GM12878 (cell line): ENCODE results near the gene SINHCAF. TPM values are rescaled to one million over a fixed set of nuclear protein-coding genes. Genes with fewer than 3 reads are reported as not detected.

ENCODE experiments used
- CBX5 ChIP-seq: sonication (generic); IDR thresholded peaks from 2 replicates; pipeline ENCODE4 v1.6.1; 2016; ENCODE audit warnings: low read depth, moderate library complexity, mild to moderate bottlenecking, inconsistent platforms
- CHD1 ChIP-seq: IDR thresholded peaks from 2 replicates; pipeline ENCODE4 v1.6.1; 2012; ENCODE audit warnings: low read depth, low read length, improper control_type of control experiment
- ETV6 ChIP-seq, 2 experiments: fragments of 450-650 bp in 1 of 2; IDR thresholded peaks in 1 of 2; conservative IDR thresholded peaks in 1 of 2; 2 replicates each; pipeline ENCODE4 v1.6.1; 2014; ENCODE audit warnings: antibody characterized with exemption in 1 of 2, borderline replicate concordance in 1 of 2, low read depth in 1 of 2, mild to moderate bottlenecking in 1 of 2, moderate library complexity in 1 of 2
- LARP7 ChIP-seq: fragments of 450-650 bp; IDR thresholded peaks from 2 replicates; pipeline ENCODE4 v1.6.1; 2017; ENCODE audit warnings: mild to moderate bottlenecking
- NR2F1 ChIP-seq: fragments of 450-650 bp; conservative IDR thresholded peaks from 2 replicates; pipeline ENCODE4 v1.6.1; 2017; ENCODE audit warnings: mild to moderate bottlenecking
- PAX8 ChIP-seq: fragments of 450-650 bp; IDR thresholded peaks from 2 replicates; pipeline ENCODE4 v1.6.1; 2017; ENCODE audit warnings: mild to moderate bottlenecking, moderate library complexity
- SIN3A ChIP-seq: IDR thresholded peaks from 2 replicates; pipeline ENCODE4 v1.6.1; 2012; ENCODE audit warnings: low read depth, low read length, improper control_type of control experiment
- TCF12 ChIP-seq: IDR thresholded peaks from 2 replicates; pipeline ENCODE4 v1.6.1; 2011; ENCODE audit warnings: low read depth, mild to moderate bottlenecking, low read length
- USF2 ChIP-seq: IDR thresholded peaks from 2 replicates; pipeline ENCODE4 v1.6.1; 2011; ENCODE audit warnings: low read depth, low read length, improper control_type of control experiment, borderline replicate concordance
- YY1 ChIP-seq: IDR thresholded peaks from 2 replicates; pipeline ENCODE4 v1.6.1; 2011; ENCODE audit warnings: low read depth, mild to moderate bottlenecking, low read length
- polyA plus RNA-seq, 11 experiments: library from polyadenylated mRNA; depleted of rRNA in 4 of 11; unstranded in 6 of 11; stranded (reverse) in 5 of 11; fragments of >200 nt; fragmentation: Nextera tagmentation in 4 of 11; fragmentation: Illumina TruSeq in 1 of 11; extraction: Ambion mirVana in 4 of 11; extraction: Trizol in 1 of 11; gene quantifications; 1 replicate in 1 of 11; 2 replicates in 10 of 11; pipeline versions ENCODE4 v1.2.1 to v1.2.3, GENCODE V29; 2011 to 2016; ENCODE audit warnings: inconsistent platforms in 2 of 11, missing spikeins in 2 of 11, low read depth in 1 of 11
- total RNA-seq, 4 experiments: library from RNA; depleted of rRNA in 3 of 4; stranded (reverse); fragments of >200 nt in 3 of 4; fragmentation: Illumina TruSeq in 1 of 4; extraction: Trizol in 1 of 4; gene quantifications; 2 replicates each; pipeline versions ENCODE4 v1.2.1 to v1.2.3, GENCODE V29; 2013 to 2021
- TF ChIP-seq, protein P1 (sequence below), 3 experiments: IDR thresholded peaks in 2 of 3; conservative IDR thresholded peaks in 1 of 3; 2 replicates each; pipeline ENCODE4 v1.5.1; 2011; ENCODE audit warnings: low read depth in 3 of 3, low read length in 3 of 3, mild to moderate bottlenecking in 3 of 3, control low read depth in 2 of 3, moderate library complexity in 2 of 3, inconsistent platforms in 1 of 3, mixed read lengths in 1 of 3; ENCODE audit not compliant: control insufficient read depth in 2 of 3, insufficient read depth in 1 of 3; ENCODE audit errors: extremely low read depth in 1 of 3
- TF ChIP-seq, protein P2 (sequence below): fragments of 450-650 bp; IDR thresholded peaks from 2 replicates; pipeline ENCODE4 v1.6.1; 2017; ENCODE audit warnings: borderline replicate concordance
- TF ChIP-seq, protein P3 (sequence below): fragments of 450-650 bp; IDR thresholded peaks from 2 replicates; pipeline ENCODE4 v1.6.1; 2017; ENCODE audit warnings: antibody characterized with exemption, mild to moderate bottlenecking, moderate library complexity

SINHCAF gene
- total and polyA plus RNA-seq, 10 of the 15 experiments (the other 5 are each of a cell fraction or from before 2014, with no cell fraction given) = 60.4 to 156 (median 90.3) TPM

GRCh38 chr12:31324116-31324844, 1.7 kb downstream of the SINHCAF start (continued):
- TF ChIP-seq, protein P1, sequence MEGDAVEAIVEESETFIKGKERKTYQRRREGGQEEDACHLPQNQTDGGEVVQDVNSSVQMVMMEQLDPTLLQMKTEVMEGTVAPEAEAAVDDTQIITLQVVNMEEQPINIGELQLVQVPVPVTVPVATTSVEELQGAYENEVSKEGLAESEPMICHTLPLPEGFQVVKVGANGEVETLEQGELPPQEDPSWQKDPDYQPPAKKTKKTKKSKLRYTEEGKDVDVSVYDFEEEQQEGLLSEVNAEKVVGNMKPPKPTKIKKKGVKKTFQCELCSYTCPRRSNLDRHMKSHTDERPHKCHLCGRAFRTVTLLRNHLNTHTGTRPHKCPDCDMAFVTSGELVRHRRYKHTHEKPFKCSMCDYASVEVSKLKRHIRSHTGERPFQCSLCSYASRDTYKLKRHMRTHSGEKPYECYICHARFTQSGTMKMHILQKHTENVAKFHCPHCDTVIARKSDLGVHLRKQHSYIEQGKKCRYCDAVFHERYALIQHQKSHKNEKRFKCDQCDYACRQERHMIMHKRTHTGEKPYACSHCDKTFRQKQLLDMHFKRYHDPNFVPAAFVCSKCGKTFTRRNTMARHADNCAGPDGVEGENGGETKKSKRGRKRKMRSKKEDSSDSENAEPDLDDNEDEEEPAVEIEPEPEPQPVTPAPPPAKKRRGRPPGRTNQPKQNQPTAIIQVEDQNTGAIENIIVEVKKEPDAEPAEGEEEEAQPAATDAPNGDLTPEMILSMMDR (IDR thresholded peaks at IDR 0.05 in 2 of 3, conservative IDR thresholded peaks at IDR 0.05 in 1 of 3; ENCODE audit: control insufficient read depth in 2 of 3, extremely low read depth in 1 of 3, insufficient read depth in 1 of 3, low read depth in 3 of 3, low read length in 3 of 3) = peak in 2 of 3 experiments; percentile 13 to 18; a peak in 2 of 6 replicates
- TF ChIP-seq ETV6 (conservative IDR thresholded peaks at IDR 0.05 in 1 of 2, IDR thresholded peaks at IDR 0.05 in 1 of 2; ENCODE audit: borderline replicate concordance in 1 of 2, low read depth in 1 of 2) = 0 out of 4 replicates have a peak, but pooled peaks of 1 of the 2 experiments have one; percentile 3
- 0 out of 2 replicates have a peak, but pooled peaks have one; percentile 34 for TF ChIP-seq TCF12
- TF ChIP-seq NR2F1 = 0 out of 2 replicates have a peak, but pooled peaks have one; percentile 10
- peak; percentile 83 for TF ChIP-seq YY1
- no peak for TF ChIP-seq CHD1
- TF ChIP-seq LARP7 = peak; percentile 85
- TF ChIP-seq, protein P2, sequence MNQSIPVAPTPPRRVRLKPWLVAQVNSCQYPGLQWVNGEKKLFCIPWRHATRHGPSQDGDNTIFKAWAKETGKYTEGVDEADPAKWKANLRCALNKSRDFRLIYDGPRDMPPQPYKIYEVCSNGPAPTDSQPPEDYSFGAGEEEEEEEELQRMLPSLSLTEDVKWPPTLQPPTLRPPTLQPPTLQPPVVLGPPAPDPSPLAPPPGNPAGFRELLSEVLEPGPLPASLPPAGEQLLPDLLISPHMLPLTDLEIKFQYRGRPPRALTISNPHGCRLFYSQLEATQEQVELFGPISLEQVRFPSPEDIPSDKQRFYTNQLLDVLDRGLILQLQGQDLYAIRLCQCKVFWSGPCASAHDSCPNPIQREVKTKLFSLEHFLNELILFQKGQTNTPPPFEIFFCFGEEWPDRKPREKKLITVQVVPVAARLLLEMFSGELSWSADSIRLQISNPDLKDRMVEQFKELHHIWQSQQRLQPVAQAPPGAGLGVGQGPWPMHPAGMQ = no peak
- TF ChIP-seq, protein P3, sequence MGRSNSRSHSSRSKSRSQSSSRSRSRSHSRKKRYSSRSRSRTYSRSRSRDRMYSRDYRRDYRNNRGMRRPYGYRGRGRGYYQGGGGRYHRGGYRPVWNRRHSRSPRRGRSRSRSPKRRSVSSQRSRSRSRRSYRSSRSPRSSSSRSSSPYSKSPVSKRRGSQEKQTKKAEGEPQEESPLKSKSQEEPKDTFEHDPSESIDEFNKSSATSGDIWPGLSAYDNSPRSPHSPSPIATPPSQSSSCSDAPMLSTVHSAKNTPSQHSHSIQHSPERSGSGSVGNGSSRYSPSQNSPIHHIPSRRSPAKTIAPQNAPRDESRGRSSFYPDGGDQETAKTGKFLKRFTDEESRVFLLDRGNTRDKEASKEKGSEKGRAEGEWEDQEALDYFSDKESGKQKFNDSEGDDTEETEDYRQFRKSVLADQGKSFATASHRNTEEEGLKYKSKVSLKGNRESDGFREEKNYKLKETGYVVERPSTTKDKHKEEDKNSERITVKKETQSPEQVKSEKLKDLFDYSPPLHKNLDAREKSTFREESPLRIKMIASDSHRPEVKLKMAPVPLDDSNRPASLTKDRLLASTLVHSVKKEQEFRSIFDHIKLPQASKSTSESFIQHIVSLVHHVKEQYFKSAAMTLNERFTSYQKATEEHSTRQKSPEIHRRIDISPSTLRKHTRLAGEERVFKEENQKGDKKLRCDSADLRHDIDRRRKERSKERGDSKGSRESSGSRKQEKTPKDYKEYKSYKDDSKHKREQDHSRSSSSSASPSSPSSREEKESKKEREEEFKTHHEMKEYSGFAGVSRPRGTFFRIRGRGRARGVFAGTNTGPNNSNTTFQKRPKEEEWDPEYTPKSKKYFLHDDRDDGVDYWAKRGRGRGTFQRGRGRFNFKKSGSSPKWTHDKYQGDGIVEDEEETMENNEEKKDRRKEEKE = no peak
- no peak for TF ChIP-seq PAX8
- no peak for TF ChIP-seq CBX5
- no peak for TF ChIP-seq USF2
- no peak for TF ChIP-seq SIN3A
